Stimulated activated naive CD8-positive, alpha-beta T cell treated with anti-CD3 and anti-CD28 coated beads, Interleukin-15, amount 100 ng/mL, for 72 hours (primary cell): ENCODE measurements around the gene VPS8.

Source experiments
- ATAC-seq: fragments of 150-1000 bp; cut with Tn5 transposase; 2 replicates; pipeline ENCODE4 v1.10.0; 2021; ENCODE audit warnings: mild to moderate bottlenecking, moderate library complexity
- DNase-seq, 2 donors: peaks; one replicate each; pipeline ENCODE4 v3.0.0; 2021 to 2022
- H3K27ac Mint-ChIP-seq, 2 donors: one replicate each; pipeline ENCODE4 v1.8.0; 2022; ENCODE audit warnings: mild to moderate bottlenecking in 2 of 2, mixed read lengths in 2 of 2, moderate library complexity in 2 of 2
- H3K27me3 Mint-ChIP-seq: one replicate; pipeline ENCODE4 v1.8.0; 2022; ENCODE audit warnings: mixed read lengths
- H3K4me1 Mint-ChIP-seq: one replicate; pipeline ENCODE4 v1.8.0; 2022; ENCODE audit warnings: mild to moderate bottlenecking, mixed read lengths
- H3K4me3 Mint-ChIP-seq, 2 donors: one replicate each; pipeline ENCODE4 v1.8.0; 2022; ENCODE audit warnings: mild to moderate bottlenecking in 2 of 2, mixed read lengths in 2 of 2, moderate library complexity in 1 of 2
- H3K9me3 Mint-ChIP-seq, 2 donors: one replicate each; pipeline ENCODE4 v1.8.0; 2022; ENCODE audit warnings: mixed read lengths in 2 of 2

Gene VPS8

DNA sequence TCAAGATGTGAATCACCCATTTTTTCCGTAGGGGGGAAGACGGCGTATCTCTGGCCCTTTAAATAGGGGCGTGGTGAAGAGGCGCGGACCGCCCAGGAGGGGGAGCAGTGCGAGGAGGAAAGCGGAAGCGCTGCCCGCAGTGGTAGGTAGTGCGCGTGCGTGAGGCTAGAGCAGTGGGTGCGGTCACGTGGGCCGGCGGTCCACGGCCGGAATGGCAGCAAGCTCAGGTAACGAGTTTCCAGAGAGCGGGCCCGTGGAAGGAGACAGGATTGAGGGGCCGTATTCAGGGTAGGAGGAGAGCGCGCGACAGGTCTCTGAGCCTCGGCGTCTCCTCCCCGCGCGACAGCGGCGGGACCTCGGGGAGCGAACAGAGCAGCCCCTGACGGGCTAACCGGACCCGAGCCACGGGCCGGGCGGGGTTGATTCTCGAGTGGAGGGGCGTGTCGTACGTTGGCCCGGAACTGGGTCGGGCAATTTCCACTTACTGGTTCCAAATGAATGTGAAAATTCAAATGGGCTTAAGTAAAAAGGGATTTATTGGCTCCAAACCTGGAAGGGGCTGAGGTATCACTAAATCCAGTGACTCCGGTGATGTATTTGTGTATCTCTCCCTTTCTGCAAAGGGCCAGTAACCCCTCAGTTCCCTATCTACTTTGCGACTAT lies at the start of gene VPS8:
VPS8 (plus strand) TSS at position 168 of the 663 bp plus-strand sequence. CDS start 12,467 bp downstream, outside the sequence.
- Mint-ChIP-seq H3K4me3 (peak within 1 kb of the TSS; percentile 92 to 93), H3K27me3 (no peaks in the 10 kb centered on the region), H3K4me1 (peaks cover 65% of the 10 kb centered on the region), H3K27ac (peak within 1 kb of the TSS; percentile 90 to 97), H3K9me3 (no peaks in the 10 kb centered on the region)
- peak; percentile 80 for ATAC-seq
- DNase-seq = peak; percentile 95 to 97

DNA sequence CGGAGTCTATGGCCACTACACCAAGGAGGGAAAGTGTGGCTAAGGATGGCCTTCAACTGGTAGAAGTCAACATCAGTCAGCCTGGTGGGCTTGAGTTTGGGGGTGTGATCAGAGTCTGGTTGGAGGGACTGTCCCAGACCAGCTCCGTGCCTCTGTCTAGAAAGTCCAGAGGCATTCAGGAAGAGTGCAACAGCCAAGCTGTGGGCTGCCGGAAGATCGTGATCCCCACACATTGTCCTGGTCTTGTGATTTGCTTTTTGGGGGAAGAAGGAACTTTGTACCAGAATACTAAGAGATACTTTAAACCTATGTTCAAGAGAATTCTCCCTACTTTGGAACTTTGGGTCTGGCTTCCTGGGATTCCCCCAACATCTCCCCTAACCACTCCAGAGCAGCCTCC lies 47.8 kb upstream of the VPS8 start:
- Mint-ChIP-seq H3K4me3 (no peak overlapping the region), H3K4me1 (no peaks in the 10 kb centered on the region), H3K27me3 (peaks cover 16% of the 10 kb centered on the region), H3K9me3 (no peaks in the 10 kb centered on the region), H3K27ac (no peak overlapping the region)
- ATAC-seq (no peak), DNase-seq (no peak)

DNA sequence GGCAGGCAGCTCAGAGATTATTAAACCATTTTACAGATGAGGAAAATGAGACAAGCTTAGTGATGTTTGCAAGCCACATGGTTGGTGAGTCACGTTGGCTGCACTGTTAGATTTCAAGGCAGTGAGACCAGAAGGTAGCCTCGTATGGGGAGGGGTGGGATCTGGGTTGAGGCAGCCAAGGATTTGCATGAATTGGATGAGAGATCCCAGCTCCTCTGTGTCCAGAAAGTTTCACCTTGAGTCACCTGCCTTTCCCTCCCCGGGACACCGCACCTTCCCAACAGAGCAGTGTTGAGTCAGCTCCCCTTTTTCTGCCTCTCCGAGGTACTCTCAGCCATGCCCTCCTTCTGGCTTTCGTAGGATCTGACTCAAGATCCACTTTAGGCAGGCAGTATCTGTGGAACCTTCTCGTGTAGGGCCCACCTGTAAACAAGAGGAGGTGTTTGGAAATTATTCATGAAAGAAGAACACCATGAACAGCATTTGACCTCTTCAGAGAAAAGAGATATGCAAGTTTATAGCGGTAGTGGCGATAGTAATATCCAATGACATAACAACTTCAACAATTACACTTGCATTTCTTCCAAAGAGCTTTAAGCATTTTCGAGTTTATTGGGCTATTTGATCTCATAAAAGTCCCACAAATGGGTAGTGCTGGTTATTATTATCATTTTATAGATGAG lies 46.8 kb upstream of the VPS8 start:
- Mint-ChIP-seq H3K27ac (no peak overlapping the region), H3K4me1 (no peaks in the 10 kb centered on the region), H3K4me3 (no peak overlapping the region), H3K9me3 (no peaks in the 10 kb centered on the region), H3K27me3 (peaks cover 17% of the 10 kb centered on the region)
- no peak for DNase-seq
- ATAC-seq = no peak

GRCh38 chr3:184765730-184766074 lies 46.3 kb upstream of the VPS8 start:
- ATAC-seq (no peak), DNase-seq (no peak)
- Mint-ChIP-seq H3K9me3 (no peaks in the 10 kb centered on the region), H3K4me3 (no peak overlapping the region), H3K27ac (no peak overlapping the region), H3K27me3 (peaks cover 17% of the 10 kb centered on the region), H3K4me1 (no peaks in the 10 kb centered on the region)

- H3K4me1 Mint-ChIP-seq = no peaks in the 10 kb centered on the region
Measured at GRCh38 chr3:184766555-184767261, 45.3 kb upstream of the VPS8 start.

GRCh38 chr3:184767377-184767776 lies 44.6 kb upstream of the VPS8 start:
- Mint-ChIP-seq H3K27me3 (peaks cover 17% of the 10 kb centered on the region), H3K9me3 (no peaks in the 10 kb centered on the region), H3K4me3 (no peak overlapping the region), H3K4me1 (no peaks in the 10 kb centered on the region), H3K27ac (peak overlapping the region in 1 of 2 donors; percentile 29)
- DNase-seq = no peak
- ATAC-seq = no peak

More at GRCh38 chr3:184766555-184767261, 45.3 kb upstream of the VPS8 start:
- Mint-ChIP-seq H3K27me3 (peaks cover 17% of the 10 kb centered on the region), H3K4me3 (no peak overlapping the region), H3K9me3 (no peaks in the 10 kb centered on the region), H3K27ac (no peak overlapping the region)
- no peak for DNase-seq
- no peak for ATAC-seq

GRCh38 chr3:184769382-184770170 lies 42.4 kb upstream of the VPS8 start:
- H3K9me3 Mint-ChIP-seq = no peaks in the 10 kb centered on the region
- H3K4me1 Mint-ChIP-seq = no peaks in the 10 kb centered on the region
- ATAC-seq (no peak), DNase-seq (no peak)
- no peak overlapping the region for H3K4me3 Mint-ChIP-seq
- no peak overlapping the region for H3K27ac Mint-ChIP-seq
- H3K27me3 Mint-ChIP-seq = peaks cover 17% of the 10 kb centered on the region

DNA sequence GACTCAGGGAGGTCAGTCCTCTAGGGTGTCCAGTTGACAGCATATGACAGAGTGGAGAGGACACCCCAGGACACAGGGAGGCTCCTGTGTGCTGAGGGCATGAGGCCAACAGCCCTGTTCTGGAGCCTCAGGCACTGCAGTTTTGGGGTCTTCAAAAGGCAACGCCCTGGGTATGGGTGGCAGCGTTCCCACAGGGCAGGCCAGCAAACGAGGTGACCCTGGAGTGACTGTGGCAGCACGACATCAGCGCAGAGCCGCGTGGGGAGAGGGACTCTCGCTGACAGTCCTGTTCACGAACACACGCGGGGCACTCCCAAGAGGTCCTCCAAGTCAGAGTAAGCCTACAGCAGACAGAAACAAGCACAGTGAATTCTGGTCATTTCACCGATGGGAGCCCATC lies 41.4 kb upstream of the VPS8 start:
- no peaks in the 10 kb centered on the region for H3K4me1 Mint-ChIP-seq
- peaks cover 17% of the 10 kb centered on the region for H3K27me3 Mint-ChIP-seq
- DNase-seq = no peak
- no peak overlapping the region for H3K27ac Mint-ChIP-seq
- ATAC-seq = no peak
- H3K4me3 Mint-ChIP-seq = no peak overlapping the region
- no peaks in the 10 kb centered on the region for H3K9me3 Mint-ChIP-seq

- DNase-seq (no peak), ATAC-seq (no peak)
- H3K4me1 Mint-ChIP-seq = no peaks in the 10 kb centered on the region
- H3K27ac Mint-ChIP-seq = peak overlapping the region in 1 of 2 donors; percentile 48
- peaks cover 13% of the 10 kb centered on the region for H3K27me3 Mint-ChIP-seq
- no peaks in the 10 kb centered on the region for H3K9me3 Mint-ChIP-seq
- H3K4me3 Mint-ChIP-seq = no peak overlapping the region
Measured at GRCh38 chr3:184771301-184772127, 40.5 kb upstream of the VPS8 start.

GRCh38 chr3:184772667-184773272 lies 39.2 kb upstream of the VPS8 start:
- DNase-seq (no peak), ATAC-seq (no peak)
- Mint-ChIP-seq H3K27ac (peak overlapping the region; percentile 61 to 89), H3K9me3 (no peaks in the 10 kb centered on the region), H3K4me1 (no peaks in the 10 kb centered on the region), H3K27me3 (peaks cover 10% of the 10 kb centered on the region), H3K4me3 (no peak overlapping the region)

- no peaks in the 10 kb centered on the region for H3K4me1 Mint-ChIP-seq
- no peak overlapping the region for H3K4me3 Mint-ChIP-seq
- no peak overlapping the region for H3K27ac Mint-ChIP-seq
- H3K9me3 Mint-ChIP-seq = no peaks in the 10 kb centered on the region
- no peak for ATAC-seq
- DNase-seq = no peak
- H3K27me3 Mint-ChIP-seq = peaks cover 18% of the 10 kb centered on the region
Measured at GRCh38 chr3:184773283-184774186, 38.4 kb upstream of the VPS8 start.

DNA sequence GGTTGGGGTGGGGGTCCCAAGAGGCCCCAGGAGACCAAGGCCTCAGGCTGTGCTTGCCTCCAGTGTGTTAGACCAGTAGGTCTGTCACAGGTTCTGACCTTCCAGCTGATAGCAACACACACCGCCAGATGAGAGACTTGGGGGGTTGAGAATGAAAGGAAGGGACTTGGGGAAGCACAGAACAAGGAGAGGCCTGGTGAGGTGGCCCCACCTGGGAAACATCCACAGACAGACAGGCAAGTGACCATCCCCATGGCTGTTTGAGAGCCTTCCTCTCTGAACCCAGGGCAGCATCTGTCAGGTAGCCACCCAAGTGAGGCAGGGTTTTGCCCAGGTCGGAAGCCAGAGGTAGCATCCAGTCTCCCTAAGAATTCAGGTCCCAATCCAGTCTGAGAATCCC lies 35.0 kb upstream of the VPS8 start:
- ATAC-seq (no peak), DNase-seq (no peak)
- Mint-ChIP-seq H3K27ac (no peak overlapping the region), H3K27me3 (peaks cover 29% of the 10 kb centered on the region), H3K4me1 (no peaks in the 10 kb centered on the region), H3K9me3 (no peaks in the 10 kb centered on the region), H3K4me3 (no peak overlapping the region)

DNA sequence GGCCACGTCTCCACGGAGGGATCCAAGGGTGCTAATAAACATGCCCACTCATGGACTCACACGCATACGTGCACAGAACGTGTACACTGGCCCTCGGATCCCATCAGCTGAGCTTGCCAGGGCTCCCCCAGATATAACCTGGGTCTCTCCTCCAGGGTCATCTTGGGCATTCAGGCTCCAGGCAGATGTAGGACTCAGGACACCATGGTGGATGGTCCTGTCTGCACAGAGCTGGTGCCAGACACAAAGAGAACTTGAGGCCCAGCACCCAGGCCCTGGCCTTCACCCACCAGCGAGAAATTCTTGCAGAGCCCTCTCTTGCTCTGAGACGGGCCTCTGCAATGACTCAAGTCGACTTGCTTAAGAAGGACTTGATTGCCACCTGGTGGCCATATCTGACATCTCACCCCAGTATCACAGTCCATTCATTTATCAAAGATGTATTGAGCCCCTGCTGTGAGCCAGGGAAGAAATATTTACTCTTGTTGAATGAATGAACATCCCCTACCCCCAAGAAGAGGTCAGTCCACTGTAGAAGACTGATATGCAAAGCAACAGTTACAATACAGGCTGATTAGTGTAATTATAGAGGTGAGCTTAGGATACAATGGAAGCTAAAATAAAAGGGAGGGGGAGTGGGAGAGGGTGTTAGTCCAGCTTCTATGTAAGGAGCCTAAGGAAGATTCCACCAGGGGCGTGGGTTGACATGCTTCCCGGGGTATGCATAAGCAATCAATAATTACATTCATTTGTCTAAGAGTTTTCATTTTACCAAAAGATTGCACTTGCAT lies 34.2 kb upstream of the VPS8 start:
- DNase-seq (peak; percentile 76 to 84), ATAC-seq (peak; percentile 94)
- Mint-ChIP-seq H3K4me1 (no peaks in the 10 kb centered on the region), H3K4me3 (no peak overlapping the region), H3K27ac (no peak overlapping the region), H3K27me3 (peaks cover 29% of the 10 kb centered on the region), H3K9me3 (no peaks in the 10 kb centered on the region)
